Astrocyte of the spinal cord (primary cell): Measurements from ENCODE around the gene ZACN.

ENCODE experiments used
- DNase-seq: peaks from one replicate; pipeline ENCODE4 v3.0.0; 2011; ENCODE audit warnings: low read depth, low spot score
- H3K4me3 ChIP-seq: 2 replicates; pipeline ENCODE4 v1.5.1; 2011; ENCODE audit warnings: low read depth, mild to moderate bottlenecking, low read length, moderate library complexity
- CTCF ChIP-seq: IDR thresholded peaks from 2 replicates; pipeline ENCODE4 v1.5.1; 2012; ENCODE audit warnings: low read depth, mild to moderate bottlenecking, low read length, inconsistent platforms
- in situ Hi-C: cut with HindIII; loops from 2 replicates; pipeline ENCODE4 v1.10.0; 2017; ENCODE audit warnings: low sequenced_read_pairs

The ZACN gene

GRCh38 chr17:76088868-76089576, 10.0 kb downstream of the ZACN start:
- H3K4me3 ChIP-seq: no peak overlapping the region
- TF ChIP-seq CTCF: no peak
- in situ Hi-C loops: no loop called here
- DNase-seq: no peak

DNA sequence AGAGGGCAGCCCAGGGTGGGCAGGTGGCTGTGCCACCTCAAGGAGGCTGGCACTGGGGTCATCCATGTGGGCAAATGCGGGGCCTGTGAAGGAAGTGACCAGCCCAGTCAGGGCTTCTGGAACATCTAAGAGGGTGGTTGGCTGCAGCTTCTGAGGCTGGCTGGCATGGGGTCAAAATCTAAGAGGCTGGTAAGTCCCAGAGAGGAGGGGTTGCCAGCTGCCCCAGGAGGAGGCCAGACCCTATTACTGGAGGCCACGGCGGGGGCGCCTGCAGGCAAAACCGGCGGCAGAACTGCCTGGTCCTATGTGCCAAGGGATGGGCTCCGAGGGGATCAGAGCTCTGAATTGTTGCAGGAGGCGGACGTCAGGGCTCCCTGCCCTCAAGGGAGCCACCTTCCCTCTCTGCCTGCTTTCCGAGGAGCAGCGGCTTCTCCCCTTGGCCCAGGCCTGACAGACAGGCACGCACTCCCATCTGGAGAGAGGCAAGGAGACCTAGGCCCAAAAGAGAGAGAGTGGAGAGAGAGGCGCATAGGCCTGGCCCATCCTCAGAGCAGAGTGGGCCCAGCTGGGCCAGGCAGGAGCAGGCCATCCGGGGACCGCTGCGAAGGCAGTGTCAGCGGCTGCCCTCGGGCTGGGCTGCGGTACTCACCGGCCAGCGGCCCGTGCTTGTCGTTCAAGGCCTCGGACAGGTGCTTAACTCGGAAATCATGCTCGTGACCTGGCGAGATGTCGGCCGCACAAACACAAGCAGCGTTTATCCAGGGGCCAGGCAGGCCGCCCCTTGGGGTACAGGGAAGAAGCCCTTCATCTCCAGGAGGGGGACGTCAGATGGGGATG, 10.9 kb downstream of the ZACN start:
- DNase-seq: no peak
- no peak overlapping the region for H3K4me3 ChIP-seq
- in situ Hi-C loops: no loop called here
- TF ChIP-seq CTCF: no peak

- TF ChIP-seq CTCF: no peak
- H3K4me3 ChIP-seq: no peak overlapping the region
- in situ Hi-C loops: no loop called here
- DNase-seq: no peak
Measured at GRCh38 chr17:76090517-76091129, 11.6 kb downstream of the ZACN start.

- H3K4me3 ChIP-seq: no peak overlapping the region
- in situ Hi-C loops: no loop called here
- DNase-seq: no peak
- no peak for TF ChIP-seq CTCF
Measured at GRCh38 chr17:76091526-76092286, 12.7 kb downstream of the ZACN start.

DNA sequence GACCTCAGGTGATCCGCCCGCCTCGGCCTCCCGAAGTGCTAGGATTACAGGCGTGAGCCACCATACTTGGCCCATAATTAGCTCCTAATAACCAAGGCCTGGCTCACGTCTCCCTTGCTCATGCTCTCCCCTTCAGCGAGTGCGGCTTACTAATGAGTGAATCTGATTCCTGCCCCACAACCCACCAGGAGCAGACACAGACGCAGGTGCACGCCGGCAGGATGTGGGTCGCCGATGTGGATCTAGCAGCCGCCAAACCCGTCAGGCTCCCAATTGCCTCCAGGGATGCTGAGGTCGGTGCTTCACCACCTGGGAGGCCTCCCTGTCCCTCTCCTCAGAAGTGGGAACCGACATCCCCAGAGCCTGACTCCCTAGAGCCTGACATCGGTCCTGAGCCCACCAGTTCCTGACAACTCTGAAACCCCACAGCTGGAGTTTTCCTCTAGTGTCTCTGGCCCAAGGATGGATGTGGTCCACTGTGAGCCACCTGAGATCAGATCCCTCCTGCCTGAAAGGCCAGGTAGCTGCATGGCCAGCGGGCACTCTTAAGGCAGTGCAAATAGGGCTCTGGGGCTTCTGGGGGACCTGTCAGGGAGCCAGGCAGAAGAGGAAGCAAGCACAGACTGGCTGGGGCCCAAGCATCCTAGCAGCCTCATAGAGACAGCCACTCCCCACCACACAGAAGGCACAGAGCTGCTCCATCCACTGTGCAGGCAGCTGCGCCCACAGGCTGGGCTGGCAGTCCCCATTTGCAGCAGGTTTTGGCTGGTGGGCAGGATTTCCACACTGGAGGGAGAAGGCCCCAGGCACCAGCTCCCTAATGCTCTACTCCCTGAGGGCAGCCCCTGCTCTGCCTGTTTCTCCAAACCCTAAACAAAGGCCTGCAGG, 13.8 kb downstream of the ZACN start:
- H3K4me3 ChIP-seq: no peak overlapping the region
- TF ChIP-seq CTCF: no peak
- in situ Hi-C loops: no loop called here
- no peak for DNase-seq
